ENCODE measurements around the gene FEM1A. TPM values are rescaled to one million over a fixed set of nuclear protein-coding genes. Genes with fewer than 3 reads are reported as not detected.

Gene FEM1A
- total RNA-seq, 1 donor from 2014 or later: 46.5 TPM

DNA sequence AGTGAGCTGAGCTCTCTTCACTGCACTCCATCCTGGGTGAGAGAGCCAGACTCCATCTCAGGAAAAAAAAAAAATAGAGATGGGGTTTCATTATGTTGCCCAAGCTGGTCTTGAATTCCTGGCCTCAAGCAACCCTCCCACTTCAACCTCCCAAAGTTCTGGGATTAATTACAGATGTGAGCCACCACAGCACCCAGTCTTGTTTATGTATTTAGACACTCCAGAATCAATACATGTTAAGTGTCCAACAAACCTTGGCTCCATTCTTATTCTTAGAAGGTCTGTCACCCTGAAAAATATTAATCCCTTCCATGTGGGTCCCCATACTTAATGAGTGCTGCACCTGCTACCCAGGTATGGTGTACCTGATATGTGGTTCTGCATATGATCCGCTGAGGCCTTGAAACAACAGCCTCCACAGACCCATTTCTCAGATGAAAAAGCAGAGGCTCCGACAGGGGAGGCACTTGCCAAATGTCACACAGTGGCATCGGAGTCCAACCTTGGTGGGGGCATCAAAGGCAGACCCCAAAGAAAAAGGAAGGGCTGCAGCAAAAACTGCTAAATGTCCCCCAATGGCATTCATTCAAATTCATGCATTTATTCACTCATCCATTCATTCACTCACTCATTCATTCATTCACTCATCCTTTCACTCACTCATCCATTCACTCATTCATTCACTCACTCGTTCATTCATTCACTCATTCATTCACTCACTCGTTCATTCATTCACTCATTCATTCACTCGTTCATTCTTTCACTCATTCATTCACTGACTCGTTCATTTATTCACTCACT, 23.3 kb downstream of the FEM1A start:
- H3K9me3 ChIP-seq (replicated peaks): no peaks in the 10 kb centered on the region
- peaks cover 20% of the 10 kb centered on the region for H3K36me3 ChIP-seq
- H3K27ac ChIP-seq (replicated peaks): no peak overlapping the region
- TF ChIP-seq, protein P1, sequence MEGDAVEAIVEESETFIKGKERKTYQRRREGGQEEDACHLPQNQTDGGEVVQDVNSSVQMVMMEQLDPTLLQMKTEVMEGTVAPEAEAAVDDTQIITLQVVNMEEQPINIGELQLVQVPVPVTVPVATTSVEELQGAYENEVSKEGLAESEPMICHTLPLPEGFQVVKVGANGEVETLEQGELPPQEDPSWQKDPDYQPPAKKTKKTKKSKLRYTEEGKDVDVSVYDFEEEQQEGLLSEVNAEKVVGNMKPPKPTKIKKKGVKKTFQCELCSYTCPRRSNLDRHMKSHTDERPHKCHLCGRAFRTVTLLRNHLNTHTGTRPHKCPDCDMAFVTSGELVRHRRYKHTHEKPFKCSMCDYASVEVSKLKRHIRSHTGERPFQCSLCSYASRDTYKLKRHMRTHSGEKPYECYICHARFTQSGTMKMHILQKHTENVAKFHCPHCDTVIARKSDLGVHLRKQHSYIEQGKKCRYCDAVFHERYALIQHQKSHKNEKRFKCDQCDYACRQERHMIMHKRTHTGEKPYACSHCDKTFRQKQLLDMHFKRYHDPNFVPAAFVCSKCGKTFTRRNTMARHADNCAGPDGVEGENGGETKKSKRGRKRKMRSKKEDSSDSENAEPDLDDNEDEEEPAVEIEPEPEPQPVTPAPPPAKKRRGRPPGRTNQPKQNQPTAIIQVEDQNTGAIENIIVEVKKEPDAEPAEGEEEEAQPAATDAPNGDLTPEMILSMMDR (IDR thresholded peaks at IDR 0.05; ENCODE audit: borderline replicate concordance): no peak
- peak overlapping the region; percentile 52 for H3K4me3 ChIP-seq
- intact Hi-C loops (cut with micrococcal nuclease): loop anchor here (5.0 kb wide), 1 partner anchor 37 kb away; no protein-coding TSS in a partner anchor
- peaks cover 34% of the 10 kb centered on the region for H3K4me1 ChIP-seq
- DNase-seq: no peak
- H3K27me3 ChIP-seq (ENCODE audit: low read depth): no peaks in the 10 kb centered on the region

DNA sequence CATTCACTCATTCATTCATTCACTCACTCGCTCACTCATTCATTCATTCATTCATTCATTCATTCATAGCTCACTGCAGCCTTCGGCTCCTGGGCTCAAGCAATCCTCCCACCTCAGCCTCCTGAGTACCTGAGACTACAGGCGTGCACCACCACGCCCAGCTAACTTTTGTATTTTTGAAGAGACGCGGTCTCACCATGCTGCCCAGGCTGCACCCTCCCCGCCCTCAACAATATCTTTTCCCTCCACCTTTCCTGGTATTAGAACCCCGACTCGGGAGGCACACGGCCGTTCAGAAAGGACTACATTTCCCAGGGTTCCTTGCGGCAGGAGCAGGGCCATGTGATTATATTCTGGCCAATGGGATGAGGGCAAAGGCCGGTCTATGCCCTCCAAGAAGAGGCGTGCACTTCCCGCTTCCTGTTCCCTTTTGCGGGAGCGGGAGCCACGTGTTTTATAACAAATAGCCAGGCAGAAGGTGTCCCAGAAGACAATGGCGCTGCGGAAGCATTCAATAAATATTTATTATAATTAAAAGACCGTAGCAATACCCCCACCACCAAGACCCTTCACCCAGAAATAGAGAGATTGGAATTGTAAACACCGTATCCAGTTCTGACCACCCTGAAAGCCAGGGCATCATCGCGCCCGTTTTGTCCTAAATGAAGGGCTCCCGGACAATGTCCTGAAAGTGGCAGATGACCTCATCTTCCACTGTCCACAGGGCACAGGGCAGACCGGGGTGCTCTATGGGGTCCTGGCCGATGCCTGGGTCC, 24.1 kb downstream of the FEM1A start:
- H3K9me3 ChIP-seq (replicated peaks): no peaks in the 10 kb centered on the region
- intact Hi-C loops (cut with micrococcal nuclease): no loop called here
- no peaks in the 10 kb centered on the region for H3K27me3 ChIP-seq (ENCODE audit: low read depth)
- H3K4me1 ChIP-seq: peaks cover 34% of the 10 kb centered on the region
- peak overlapping the region; percentile 58 for H3K27ac ChIP-seq (replicated peaks)
- peaks cover 24% of the 10 kb centered on the region for H3K36me3 ChIP-seq
- DNase-seq: peak; percentile 85
- TF ChIP-seq, protein P1 (IDR thresholded peaks at IDR 0.05; ENCODE audit: borderline replicate concordance): no peak
- peak overlapping the region; percentile 52 for H3K4me3 ChIP-seq

DNA sequence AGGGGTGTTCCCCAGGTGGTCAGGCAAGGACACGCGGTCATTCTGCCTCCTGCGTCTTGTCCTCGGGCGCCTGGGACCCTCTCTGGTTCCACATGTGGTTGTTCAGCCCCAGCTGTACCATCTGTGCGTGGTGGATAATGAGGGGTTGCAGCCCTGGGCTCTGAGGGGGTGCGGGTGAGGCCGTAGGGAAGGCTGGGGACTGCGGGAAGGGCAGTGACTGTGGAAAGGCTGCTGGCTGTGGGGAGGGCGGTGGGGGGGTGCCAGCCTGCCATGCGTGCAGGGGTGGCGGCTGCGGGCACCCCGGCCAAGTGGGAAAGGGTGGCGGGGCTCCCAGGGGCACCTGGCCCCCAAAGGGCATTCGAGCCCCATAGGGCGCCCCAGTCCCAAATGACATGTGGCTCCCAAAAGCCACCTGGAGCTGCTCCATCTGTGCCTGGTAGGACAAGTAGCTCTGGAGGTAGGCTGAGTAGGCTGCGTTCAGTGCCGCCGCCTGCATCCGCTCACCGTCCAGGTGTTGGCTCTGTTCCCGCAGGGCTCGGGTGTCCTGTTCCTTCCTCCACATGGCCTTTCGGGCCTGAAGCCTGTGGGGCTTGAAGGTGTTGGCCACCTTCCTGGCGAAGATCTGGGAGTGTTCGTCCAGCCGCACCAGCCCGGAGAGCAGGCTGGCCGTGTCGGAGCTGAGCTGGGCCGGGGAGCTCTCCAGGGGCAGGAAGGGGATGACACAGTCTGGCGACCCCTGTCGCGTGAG, 24.8 kb downstream of the FEM1A start:
- intact Hi-C loops (cut with micrococcal nuclease): no loop called here
- H3K4me3 ChIP-seq: peak overlapping the region; percentile 52
- no peak for DNase-seq
- no peaks in the 10 kb centered on the region for H3K9me3 ChIP-seq (replicated peaks)
- peaks cover 24% of the 10 kb centered on the region for H3K36me3 ChIP-seq
- peak overlapping the region; percentile 58 for H3K27ac ChIP-seq (replicated peaks)
- peaks cover 34% of the 10 kb centered on the region for H3K4me1 ChIP-seq
- TF ChIP-seq, protein P1 (IDR thresholded peaks at IDR 0.05; ENCODE audit: borderline replicate concordance): no peak
- no peaks in the 10 kb centered on the region for H3K27me3 ChIP-seq (ENCODE audit: low read depth)

- Histone ChIP-seq H3K27me3 (ENCODE audit: low read depth) (no peaks in the 10 kb centered on the region), H3K9me3 (replicated peaks) (no peaks in the 10 kb centered on the region), H3K4me3 (no peak overlapping the region), H3K36me3 (peaks cover 24% of the 10 kb centered on the region), H3K27ac (replicated peaks) (no peak overlapping the region), H3K4me1 (peaks cover 34% of the 10 kb centered on the region)
- no peak for DNase-seq
- TF ChIP-seq, protein P1 (IDR thresholded peaks at IDR 0.05; ENCODE audit: borderline replicate concordance): no peak
- intact Hi-C loops (cut with micrococcal nuclease): no loop called here
Measured at GRCh38 chr19:4816950-4817278, 25.4 kb downstream of the FEM1A start.

Measured in left ventricle myocardium inferior (tissue), 1 donor.